ENCODE data around the gene RPS3A. TPM values are rescaled to one million over a fixed set of nuclear protein-coding genes. Genes with fewer than 3 reads are reported as not detected.

RPS3A gene
- total and polyA plus RNA-seq, 5 experiments from 2014 or later: 4,708 to 6,808 (median 4,849) TPM

GRCh38 chr4:151153585-151153984, 54.2 kb downstream of the RPS3A start:
- Mint-ChIP-seq H3K9me3 (peaks cover 0 to 10% (median 0%) of the 10 kb centered on the region in 9 donors), H3K36me3 (no peaks in the 10 kb centered on the region), H3K27me3 (peaks cover 12 to 18% (median 16%) of the 10 kb centered on the region in 5 donors), H3K27ac (no peak overlapping the region), H3K4me1 (no peaks in the 10 kb centered on the region), H3K4me3 (no peak overlapping the region)
- DNase-seq (no peak), ATAC-seq (no peak)
- POLR2A ChIA-PET: no interaction called here

Other genes with a start within 250 kb of the RPS3A start
- gene LRBA, start 84.3 kb upstream of the RPS3A start, total RNA-seq: 10 to 100 TPM; 57.6 to 57.7 TPM
- 10 to 100 TPM; 16.4 to 18.4 (median 18.2) TPM for gene LRBA, start 84.3 kb upstream of the RPS3A start, polyA plus RNA-seq
- gene PRSS48, start 177.5 kb downstream of the RPS3A start, total RNA-seq: not detected
- gene PRSS48, start 177.5 kb downstream of the RPS3A start, polyA plus RNA-seq: not detected
- under 1 TPM in 1 of 2 experiments, not detected in 1; 0.42 TPM for gene SH3D19, start 226.0 kb downstream of the RPS3A start, total RNA-seq
- gene SH3D19, start 226.0 kb downstream of the RPS3A start, polyA plus RNA-seq: under 1 TPM; 0.56 to 0.62 (median 0.60) TPM

All from naive thymus-derived CD8-positive, alpha-beta T cell (primary cell).